H1 (cell line): ENCODE data around the gene TTYH2. TPM values are rescaled to one million over a fixed set of nuclear protein-coding genes. Genes with fewer than 3 reads are reported as not detected.

ENCODE experiments used
- CTCF ChIA-PET: fragments of 300-600 bp; sonication (Branson Sonifier 250); formaldehyde crosslinking; loops from one replicate; lab custom pipeline; 2021; ENCODE audit not compliant: partially characterized antibody; lab: Charles Lee
- POLR2A ChIA-PET: fragments of 300-600 bp; sonication (Branson Sonifier 250); formaldehyde crosslinking; loops from one replicate; lab custom pipeline; 2021; ENCODE audit warnings: inconsistent platforms; ENCODE audit not compliant: partially characterized antibody; lab: Charles Lee
- DNase-seq, 2 experiments: peaks; one replicate each; pipeline versions ENCODE4 v3.0.0 to v3.0.0-alpha.2; 2010 to 2022; ENCODE audit warnings: low spot score in 2 of 2, low read depth in 1 of 2, mixed read lengths in 1 of 2
- FAIRE-seq: peaks from 2 replicates; lab custom pipeline; 2011; peaks lifted over from hg19 to GRCh38; lab: Jason Lieb, UNC
- H2AFZ ChIP-seq: 2 replicates; pipeline ENCODE4 v1.8.1; 2012; ENCODE audit warnings: low read length, inconsistent platforms
- H2AK5ac ChIP-seq: 2 replicates; pipeline ENCODE4 v1.6.1; 2013; ENCODE audit warnings: low read depth, low read length
- H2BK120ac ChIP-seq: replicated peaks from 2 replicates; pipeline ENCODE3; 2013; ENCODE audit warnings: low read depth, low read length, inconsistent platforms
- H2BK12ac ChIP-seq: 2 replicates; pipeline ENCODE4 v1.6.1; 2013; ENCODE audit warnings: low read depth, low read length
- H2BK15ac ChIP-seq: 2 replicates; pipeline ENCODE4 v1.6.1; 2013; ENCODE audit warnings: low read length
- H2BK20ac ChIP-seq: 2 replicates; pipeline ENCODE4 v1.6.1; 2013; ENCODE audit warnings: low read length
- H2BK5ac ChIP-seq: 2 replicates; pipeline ENCODE4 v1.6.1; 2013; ENCODE audit warnings: low read depth, low read length
- H3K14ac ChIP-seq: 2 replicates; pipeline ENCODE4 v1.6.1; 2013; ENCODE audit warnings: inconsistent platforms; ENCODE audit not compliant: insufficient read length
- H3K18ac ChIP-seq: 2 replicates; pipeline ENCODE4 v1.6.1; 2013; ENCODE audit warnings: low read length; ENCODE audit errors: extremely low read depth
- H3K23ac ChIP-seq: 2 replicates; pipeline ENCODE4 v1.6.1; 2013; ENCODE audit warnings: inconsistent platforms; ENCODE audit not compliant: insufficient read length
- H3K23me2 ChIP-seq: 2 replicates; pipeline ENCODE4 v1.6.1; 2013; ENCODE audit warnings: low read depth, low read length
- H3K27ac ChIP-seq: 2 replicates; pipeline ENCODE4 v1.6.1; 2011; ENCODE audit warnings: low read depth, low read length, inconsistent platforms
- H3K27me3 ChIP-seq, 4 experiments: replicated peaks in 1 of 4; 1 replicate in 1 of 4; 2 replicates in 3 of 4; pipeline versions ENCODE4 v1.6.1 to v1.8.1; 2011 to 2013; ENCODE audit warnings: low read length in 3 of 4, mild to moderate bottlenecking in 3 of 4, inconsistent platforms in 2 of 4, mixed read lengths in 2 of 4, moderate library complexity in 1 of 4; ENCODE audit not compliant: control insufficient read depth in 3 of 4, insufficient read depth in 3 of 4; ENCODE audit errors: extremely low read depth in 1 of 4
- H3K36me3 ChIP-seq, 4 experiments: 2 replicates each; pipeline versions ENCODE4 v1.6.1 to v1.8.1; 2011 to 2013; ENCODE audit warnings: mild to moderate bottlenecking in 4 of 4, low read length in 3 of 4, moderate library complexity in 2 of 4, control low read depth in 1 of 4, inconsistent platforms in 1 of 4; ENCODE audit not compliant: insufficient read depth in 4 of 4, control insufficient read depth in 2 of 4
- H3K4ac ChIP-seq: replicated peaks from 2 replicates; pipeline ENCODE3; 2013; ENCODE audit warnings: low read length, low read depth, mixed read lengths, inconsistent platforms; ENCODE audit not compliant: insufficient read length
- H3K4me1 ChIP-seq, 4 experiments: replicated peaks in 1 of 4; 1 replicate in 1 of 4; 2 replicates in 3 of 4; pipeline versions ENCODE4 v1.6.1 to v1.8.1; 2011 to 2013; ENCODE audit warnings: low read length in 3 of 4, inconsistent platforms in 2 of 4, mixed read lengths in 1 of 4; ENCODE audit not compliant: insufficient read depth in 4 of 4, control insufficient read depth in 3 of 4
- H3K4me2 ChIP-seq, 2 experiments: 2 replicates each; pipeline versions ENCODE4 v1.6.1 to v1.8.1; 2011 to 2013; ENCODE audit warnings: low read depth in 2 of 2, low read length in 2 of 2, control low read depth in 1 of 2, inconsistent platforms in 1 of 2, mild to moderate bottlenecking in 1 of 2; ENCODE audit not compliant: insufficient read depth in 1 of 2
- H3K4me3 ChIP-seq, 4 experiments: fragments of 200-600, 300-600 bp in 1 of 4; sonication (generic), shearing (Covaris generic), sonication (Bioruptor Twin) in 1 of 4; 2 replicates each; pipeline versions ENCODE4 v1.5.1 to v1.8.1; 2011 to 2016; ENCODE audit warnings: low read length in 4 of 4, low read depth in 3 of 4, control low read depth in 2 of 4, inconsistent platforms in 2 of 4, mild to moderate bottlenecking in 2 of 4, mixed read lengths in 1 of 4, moderate library complexity in 1 of 4; ENCODE audit not compliant: insufficient read depth in 2 of 4; ENCODE audit errors: extremely low read depth in 1 of 4
- H3K56ac ChIP-seq: replicated peaks from 2 replicates; pipeline ENCODE3; 2013; ENCODE audit warnings: low read depth, mild to moderate bottlenecking, mixed read lengths, low read length, inconsistent platforms; ENCODE audit not compliant: insufficient read length
- H3K79me1 ChIP-seq: 2 replicates; pipeline ENCODE4 v1.6.1; 2013; ENCODE audit warnings: low read depth, low read length, control low read depth
- H3K79me2 ChIP-seq, 2 experiments: 2 replicates each; pipeline versions ENCODE4 v1.6.1 to v1.8.1; 2012 to 2013; ENCODE audit warnings: low read length in 2 of 2, mild to moderate bottlenecking in 2 of 2, inconsistent platforms in 1 of 2; ENCODE audit not compliant: insufficient read depth in 2 of 2, control insufficient read depth in 1 of 2
- H3K9ac ChIP-seq, 4 experiments: replicated peaks in 1 of 4; 1 replicate in 1 of 4; 2 replicates in 3 of 4; pipeline versions ENCODE4 v1.6.1 to v1.8.1; 2011 to 2013; ENCODE audit warnings: low read depth in 3 of 4, low read length in 3 of 4, control low read depth in 2 of 4, mild to moderate bottlenecking in 2 of 4, moderate library complexity in 2 of 4, inconsistent platforms in 1 of 4; ENCODE audit errors: extremely low read depth in 1 of 4
- H3K9me3 ChIP-seq, 2 experiments: 2 replicates each; pipeline versions ENCODE4 v1.6.1 to v1.8.1; 2012 to 2013; ENCODE audit warnings: mild to moderate bottlenecking in 2 of 2, moderate library complexity in 2 of 2, control low read depth in 1 of 2, inconsistent platforms in 1 of 2, low read depth in 1 of 2, low read length in 1 of 2, mixed read lengths in 1 of 2; ENCODE audit not compliant: insufficient read depth in 2 of 2
- H4K20me1 ChIP-seq, 2 experiments: replicated peaks in 1 of 2; 2 replicates each; pipeline versions ENCODE3 to v1.8.1; 2011 to 2013; ENCODE audit warnings: inconsistent platforms in 2 of 2, low read length in 2 of 2, mild to moderate bottlenecking in 1 of 2; ENCODE audit not compliant: insufficient read depth in 2 of 2, control insufficient read depth in 1 of 2
- H4K5ac ChIP-seq: 2 replicates; pipeline ENCODE4 v1.6.1; 2013; ENCODE audit warnings: low read length, low read depth, mixed read lengths, inconsistent platforms; ENCODE audit not compliant: insufficient read length
- H4K8ac ChIP-seq: 2 replicates; pipeline ENCODE4 v1.8.0; 2013; ENCODE audit warnings: mild to moderate bottlenecking, moderate library complexity, low read length, inconsistent platforms; ENCODE audit not compliant: insufficient read depth; ENCODE audit errors: extremely low read depth
- H4K91ac ChIP-seq: replicated peaks from 2 replicates; pipeline ENCODE3; 2013; ENCODE audit warnings: low read length, mixed read lengths, inconsistent platforms; ENCODE audit not compliant: insufficient read length
- CREB1 ChIP-seq: IDR thresholded peaks from 2 replicates; pipeline ENCODE4 v1.6.1; 2012; ENCODE audit warnings: inconsistent platforms
- JUN ChIP-seq: IDR thresholded peaks from 2 replicates; pipeline ENCODE4 v1.6.1; 2011; ENCODE audit warnings: low read depth, mild to moderate bottlenecking, improper control_type of control experiment, low read length
- KDM5A ChIP-seq: fragments of 200-600 bp; IDR thresholded peaks from 2 replicates; pipeline ENCODE4 v1.7.1; 2012; ENCODE audit warnings: mild to moderate bottlenecking, low read length, inconsistent platforms, mixed read lengths
- PHF8 ChIP-seq: fragments of 200-600 bp; sonication (generic); conservative IDR thresholded peaks from 2 replicates; pipeline ENCODE4 v1.7.1; 2012; ENCODE audit warnings: low read depth, mild to moderate bottlenecking, inconsistent platforms, low read length, moderate library complexity
- RAD21 ChIP-seq, 2 experiments: IDR thresholded peaks in 1 of 2; conservative IDR thresholded peaks in 1 of 2; 2 replicates each; pipeline ENCODE4 v1.6.1; 2011; ENCODE audit warnings: low read depth in 2 of 2, low read length in 2 of 2, improper control_type of control experiment in 1 of 2, inconsistent platforms in 1 of 2, mild to moderate bottlenecking in 1 of 2, moderate library complexity in 1 of 2
- SIN3A ChIP-seq, 2 experiments: IDR thresholded peaks in 1 of 2; conservative IDR thresholded peaks in 1 of 2; 2 replicates each; pipeline ENCODE4 v1.6.1; 2011 to 2012; ENCODE audit warnings: low read length in 2 of 2, improper control_type of control experiment in 1 of 2, low read depth in 1 of 2, mild to moderate bottlenecking in 1 of 2
- SP1 ChIP-seq: IDR thresholded peaks from 2 replicates; pipeline ENCODE4 v1.6.1; 2011; ENCODE audit warnings: low read depth, low read length
- SP2 ChIP-seq: IDR thresholded peaks from 2 replicates; pipeline ENCODE4 v1.6.1; 2012; ENCODE audit warnings: mild to moderate bottlenecking, low read length, inconsistent platforms
- TAF7 ChIP-seq: optimal IDR thresholded peaks from 2 replicates; pipeline ENCODE3; 2011; ENCODE audit warnings: low read depth, mild to moderate bottlenecking, inconsistent platforms, low read length, moderate library complexity, borderline replicate concordance
- YY1 ChIP-seq: IDR thresholded peaks from 2 replicates; pipeline ENCODE4 v1.6.1; 2011; ENCODE audit warnings: low read depth, mild to moderate bottlenecking, low read length
- WGBS, 2 experiments: shearing (Covaris generic) in 1 of 2; methylation state at CpG; one replicate each; pipeline versions ENCODE4 v1.1.6 to v1.1.7; 2013 to 2015; ENCODE audit warnings: low lambda C conversion rate in 2 of 2, mixed read lengths in 2 of 2, inconsistent platforms in 1 of 2, low coverage in 1 of 2, missing lambda C conversion rate in 1 of 2; ENCODE audit not compliant: insufficient replicate concordance in 2 of 2, insufficient coverage in 1 of 2, insufficient read length in 1 of 2; ENCODE audit errors: extremely low coverage in 1 of 2, missing lambda C conversion rate in 1 of 2; 5-methylcytosine and 5-hydroxymethylcytosine counted together
- polyA plus RNA-seq, 7 experiments: library from polyadenylated mRNA; depleted of rRNA in 3 of 7; stranded (reverse) in 5 of 7; unstranded in 2 of 7; fragments of >200 nt in 5 of 7; fragments of 200-250 nt in 2 of 7; gene quantifications; 1 replicate in 5 of 7; 2 replicates in 1 of 7; 4 replicates in 1 of 7; pipeline versions ENCODE4 v1.2.1 to v1.2.3, GENCODE V29; 2011 to 2013; ENCODE audit warnings: missing spikeins in 2 of 7, mixed read lengths in 2 of 7
- total RNA-seq: library from RNA; stranded (reverse); fragmentation: NEBNext Ultra II Directional; extraction: Animal tissue kit (Norgen Biotek cat#: 25700); gene quantifications from 2 replicates; pipeline ENCODE4 v1.2.1, GENCODE V29; 2021
- TF ChIP-seq, protein P1 (sequence below), 3 experiments: IDR thresholded peaks; 1 replicate in 2 of 3; 2 replicates in 1 of 3; pipeline versions ENCODE4 v1.5.1 to v1.6.1; 2011; ENCODE audit warnings: low read length in 3 of 3, mild to moderate bottlenecking in 3 of 3, inconsistent platforms in 2 of 3, low read depth in 1 of 3, moderate library complexity in 1 of 3; ENCODE audit not compliant: insufficient read depth in 1 of 3; ENCODE audit errors: control extremely low read depth in 1 of 3

Gene TTYH2
- total and polyA plus RNA-seq, 2 of the 8 experiments (the other 6 are each of a cell fraction or from before 2014, with no cell fraction given) = 3.2 to 9.2 TPM

DNA sequence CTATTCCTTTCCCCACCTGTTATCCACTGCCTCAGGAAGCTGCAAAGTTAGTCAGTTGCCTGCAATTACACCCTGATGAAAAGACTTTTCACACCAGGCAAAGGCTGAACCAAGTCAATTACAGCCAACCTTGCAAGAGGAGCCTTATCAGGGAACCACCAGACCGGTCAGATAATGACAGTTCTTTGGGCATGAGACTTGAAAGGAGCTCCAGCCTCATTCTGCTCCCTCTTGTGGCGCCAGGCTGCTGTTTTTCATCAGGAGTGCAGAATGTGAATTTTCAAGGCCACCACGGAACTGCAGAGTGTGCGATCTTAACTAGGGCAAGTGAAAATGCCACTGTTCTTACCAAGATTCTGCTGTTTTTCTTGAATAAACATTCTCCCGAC is 83.2 kb downstream of the TTYH2 start:
- DNase-seq (peak; percentile 23 to 58), FAIRE-seq (peak; percentile 66)
- H2BK12ac ChIP-seq = no peak overlapping the region
- H2BK5ac ChIP-seq = no peak overlapping the region
- H4K20me1 ChIP-seq = no peaks in the 10 kb centered on the region
- H4K8ac ChIP-seq = no peak overlapping the region
- no peaks in the 10 kb centered on the region; a peak in 1 of 7 replicates for H3K27me3 ChIP-seq
- no peak overlapping the region for H2AK5ac ChIP-seq
- H3K23ac ChIP-seq = no peak overlapping the region
- no peaks in the 10 kb centered on the region for H3K36me3 ChIP-seq
- no peak overlapping the region for H4K5ac ChIP-seq
- CTCF ChIA-PET = interaction anchor here (0.7 to 8.6 kb wide), 27 partner anchors 12 to 200 kb away, joined by 3 to 114 read pairs (median 5); partner anchors contain the start of genes BTBD17 and GPR142
- H3K4me1 ChIP-seq = no peaks in the 10 kb centered on the region
- no peak overlapping the region for H3K18ac ChIP-seq
- H3K9me3 ChIP-seq = no peaks in the 10 kb centered on the region
- no peak overlapping the region for H4K91ac ChIP-seq
- H2AFZ ChIP-seq = no peak overlapping the region
- no peaks in the 10 kb centered on the region for H3K79me1 ChIP-seq
- POLR2A ChIA-PET = interaction anchor here (1.1 to 1.5 kb wide), 5 partner anchors 12 to 92 kb away, joined by 3 to 5 read pairs (median 4); partner anchors contain the start of genes BTBD17 and TTYH2
- H3K4me3 ChIP-seq = no peak overlapping the region
- no peak overlapping the region for H3K9ac ChIP-seq
- H3K23me2 ChIP-seq = no peaks in the 10 kb centered on the region
- no peak overlapping the region for H2BK20ac ChIP-seq
- no peak overlapping the region for H2BK15ac ChIP-seq
- no peak overlapping the region for H3K27ac ChIP-seq
- H3K56ac ChIP-seq = no peak overlapping the region
- WGBS, 2 experiments = 36% methylated on average over 5 of the region's 5 CpGs; no CpG with 5 or more reads in 1 of the 2 experiments
- no peak overlapping the region for H3K4ac ChIP-seq
- H2BK120ac ChIP-seq = no peak overlapping the region
- no peak overlapping the region for H3K4me2 ChIP-seq
- no peaks in the 10 kb centered on the region for H3K79me2 ChIP-seq
- no peak overlapping the region for H3K14ac ChIP-seq
- TF ChIP-seq SP1 = no peak
- no peak for TF ChIP-seq CREB1
- TF ChIP-seq PHF8 = no peak
- TF ChIP-seq RAD21 (IDR thresholded peaks at IDR 0.05 in 1 of 2, conservative IDR thresholded peaks at IDR 0.05 in 1 of 2; ENCODE audit: low read depth in 2 of 2, low read length in 2 of 2) = peak; percentile 43 to 70; a peak in 3 of 4 replicates
- TF ChIP-seq SIN3A (conservative IDR thresholded peaks at IDR 0.05 in 1 of 2, IDR thresholded peaks at IDR 0.05 in 1 of 2; ENCODE audit: low read depth in 1 of 2, low read length in 2 of 2) = 0 out of 4 replicates have a peak, but pooled peaks of 1 of the 2 experiments have one; percentile 42
- no peak for TF ChIP-seq JUN
- TF ChIP-seq, protein P1, sequence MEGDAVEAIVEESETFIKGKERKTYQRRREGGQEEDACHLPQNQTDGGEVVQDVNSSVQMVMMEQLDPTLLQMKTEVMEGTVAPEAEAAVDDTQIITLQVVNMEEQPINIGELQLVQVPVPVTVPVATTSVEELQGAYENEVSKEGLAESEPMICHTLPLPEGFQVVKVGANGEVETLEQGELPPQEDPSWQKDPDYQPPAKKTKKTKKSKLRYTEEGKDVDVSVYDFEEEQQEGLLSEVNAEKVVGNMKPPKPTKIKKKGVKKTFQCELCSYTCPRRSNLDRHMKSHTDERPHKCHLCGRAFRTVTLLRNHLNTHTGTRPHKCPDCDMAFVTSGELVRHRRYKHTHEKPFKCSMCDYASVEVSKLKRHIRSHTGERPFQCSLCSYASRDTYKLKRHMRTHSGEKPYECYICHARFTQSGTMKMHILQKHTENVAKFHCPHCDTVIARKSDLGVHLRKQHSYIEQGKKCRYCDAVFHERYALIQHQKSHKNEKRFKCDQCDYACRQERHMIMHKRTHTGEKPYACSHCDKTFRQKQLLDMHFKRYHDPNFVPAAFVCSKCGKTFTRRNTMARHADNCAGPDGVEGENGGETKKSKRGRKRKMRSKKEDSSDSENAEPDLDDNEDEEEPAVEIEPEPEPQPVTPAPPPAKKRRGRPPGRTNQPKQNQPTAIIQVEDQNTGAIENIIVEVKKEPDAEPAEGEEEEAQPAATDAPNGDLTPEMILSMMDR (IDR thresholded peaks at IDR 0.05; ENCODE audit: control extremely low read depth in 1 of 3, insufficient read depth in 1 of 3, low read depth in 1 of 3, low read length in 3 of 3) = peak; percentile 60 to 80 (median 76)
- TF ChIP-seq YY1 = no peak
- no peak for TF ChIP-seq SP2
- TF ChIP-seq TAF7 = no peak
- TF ChIP-seq KDM5A = no peak
